ENCODE data around the gene TYMS.

Gene TYMS

DNA sequence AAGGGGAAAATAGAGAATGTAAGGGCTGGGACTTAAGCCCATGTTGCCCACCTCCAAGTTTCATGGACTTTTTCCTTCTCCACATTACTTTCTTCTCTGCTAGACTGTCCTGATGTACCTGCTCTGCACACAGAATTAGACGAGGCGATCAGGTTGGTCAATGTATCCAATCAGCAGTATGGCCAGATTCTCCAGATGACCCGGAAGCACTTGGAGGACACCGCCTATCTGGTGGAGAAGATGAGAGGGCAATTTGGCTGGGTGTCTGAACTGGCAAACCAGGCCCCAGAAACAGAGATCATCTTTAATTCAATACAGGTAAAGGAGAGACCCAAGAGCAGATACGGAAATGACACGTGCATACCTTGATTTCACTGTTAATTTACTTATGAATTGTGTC lies 16.2 kb upstream of the TYMS start:
- TF ChIP-seq, protein P1, sequence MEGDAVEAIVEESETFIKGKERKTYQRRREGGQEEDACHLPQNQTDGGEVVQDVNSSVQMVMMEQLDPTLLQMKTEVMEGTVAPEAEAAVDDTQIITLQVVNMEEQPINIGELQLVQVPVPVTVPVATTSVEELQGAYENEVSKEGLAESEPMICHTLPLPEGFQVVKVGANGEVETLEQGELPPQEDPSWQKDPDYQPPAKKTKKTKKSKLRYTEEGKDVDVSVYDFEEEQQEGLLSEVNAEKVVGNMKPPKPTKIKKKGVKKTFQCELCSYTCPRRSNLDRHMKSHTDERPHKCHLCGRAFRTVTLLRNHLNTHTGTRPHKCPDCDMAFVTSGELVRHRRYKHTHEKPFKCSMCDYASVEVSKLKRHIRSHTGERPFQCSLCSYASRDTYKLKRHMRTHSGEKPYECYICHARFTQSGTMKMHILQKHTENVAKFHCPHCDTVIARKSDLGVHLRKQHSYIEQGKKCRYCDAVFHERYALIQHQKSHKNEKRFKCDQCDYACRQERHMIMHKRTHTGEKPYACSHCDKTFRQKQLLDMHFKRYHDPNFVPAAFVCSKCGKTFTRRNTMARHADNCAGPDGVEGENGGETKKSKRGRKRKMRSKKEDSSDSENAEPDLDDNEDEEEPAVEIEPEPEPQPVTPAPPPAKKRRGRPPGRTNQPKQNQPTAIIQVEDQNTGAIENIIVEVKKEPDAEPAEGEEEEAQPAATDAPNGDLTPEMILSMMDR (IDR thresholded peaks at IDR 0.05; ENCODE audit: extremely low read depth, insufficient read depth, missing control alignments): no peak
- no peak for DNase-seq (ENCODE audit: low spot score)
- in situ Hi-C loops (cut with MboI; ENCODE audit: low pct_unique_long_range_greater_than_20kb, low sequenced_read_pairs, unreplicated experiment): no loop called here

DNA sequence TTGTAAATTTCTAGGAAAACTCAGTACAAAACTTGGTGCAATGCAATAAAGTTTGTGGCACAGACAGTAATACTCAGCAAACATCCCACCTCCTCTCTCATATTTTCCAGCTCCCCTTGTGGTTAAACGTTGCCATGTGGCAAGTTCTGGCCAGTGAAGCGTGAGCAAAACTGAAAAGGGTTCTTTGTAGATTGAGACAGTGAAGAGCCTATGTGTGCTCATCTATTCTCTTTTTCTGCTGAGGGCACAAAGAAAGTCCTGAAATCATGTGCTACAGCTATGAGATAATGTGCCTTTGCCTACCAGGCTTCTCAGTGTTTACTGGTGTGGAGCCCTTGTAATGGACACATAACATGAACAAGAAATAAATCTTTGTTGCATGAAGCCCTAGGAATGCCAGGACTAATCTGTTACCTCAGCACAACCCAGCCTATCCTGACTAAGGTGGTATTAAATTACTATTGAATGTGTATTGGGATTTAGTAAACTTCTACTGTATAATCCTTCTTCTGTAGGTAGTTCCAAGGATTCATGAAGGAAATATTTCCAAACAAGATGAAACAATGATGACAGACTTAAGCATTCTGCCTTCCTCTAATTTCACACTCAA lies 13.0 kb upstream of the TYMS start:
- DNase-seq (ENCODE audit: low spot score): peak; percentile 27
- in situ Hi-C loops (cut with MboI; ENCODE audit: low pct_unique_long_range_greater_than_20kb, low sequenced_read_pairs, unreplicated experiment): no loop called here
- TF ChIP-seq, protein P1 (IDR thresholded peaks at IDR 0.05; ENCODE audit: extremely low read depth, insufficient read depth, missing control alignments): no peak

DNA sequence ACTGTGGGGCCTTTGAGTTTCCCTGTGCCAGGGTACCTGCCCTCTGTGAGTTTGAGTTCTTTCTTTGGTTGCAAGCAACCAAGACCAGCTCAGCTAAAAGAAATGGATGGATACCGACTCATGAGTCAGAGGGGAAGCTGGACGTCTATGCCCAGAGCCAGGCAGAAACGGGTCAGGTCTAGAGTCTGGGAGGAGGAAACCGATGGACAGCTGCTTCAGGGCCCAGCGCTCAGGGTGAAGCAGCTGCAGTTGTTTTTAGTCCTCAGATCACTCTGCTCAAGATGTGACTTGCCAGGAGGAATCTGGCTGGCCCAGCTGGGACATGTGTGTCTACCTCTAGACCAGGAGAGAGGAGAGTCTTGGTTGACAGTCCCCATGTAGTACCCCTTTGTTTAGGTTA lies 10.1 kb upstream of the TYMS start:
- DNase-seq (ENCODE audit: low spot score): no peak
- TF ChIP-seq, protein P1 (IDR thresholded peaks at IDR 0.05; ENCODE audit: extremely low read depth, insufficient read depth, missing control alignments): no peak
- in situ Hi-C loops (cut with MboI; ENCODE audit: low pct_unique_long_range_greater_than_20kb, low sequenced_read_pairs, unreplicated experiment): no loop called here

DNA sequence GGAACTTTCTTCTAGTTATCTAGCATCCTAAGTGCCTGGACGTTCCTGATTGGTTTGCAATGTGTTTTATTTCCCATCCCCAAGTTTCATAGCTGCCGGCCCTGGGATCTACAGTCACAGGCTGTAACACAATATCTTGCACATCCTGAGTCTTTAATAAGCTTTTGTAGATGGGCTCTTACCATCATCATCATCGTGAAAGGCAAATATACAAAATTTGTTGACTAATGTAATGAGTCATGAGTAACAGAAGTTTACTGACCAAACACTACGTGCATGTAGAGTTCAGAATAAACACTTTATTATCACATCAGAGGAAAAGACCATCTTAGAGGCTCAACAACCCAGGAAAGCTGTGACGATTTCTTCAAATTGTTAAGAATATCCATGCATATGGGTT lies 8.1 kb upstream of the TYMS start:
- DNase-seq (ENCODE audit: low spot score): no peak
- in situ Hi-C loops (cut with MboI; ENCODE audit: low pct_unique_long_range_greater_than_20kb, low sequenced_read_pairs, unreplicated experiment): no loop called here
- TF ChIP-seq, protein P1 (IDR thresholded peaks at IDR 0.05; ENCODE audit: extremely low read depth, insufficient read depth, missing control alignments): no peak

DNA sequence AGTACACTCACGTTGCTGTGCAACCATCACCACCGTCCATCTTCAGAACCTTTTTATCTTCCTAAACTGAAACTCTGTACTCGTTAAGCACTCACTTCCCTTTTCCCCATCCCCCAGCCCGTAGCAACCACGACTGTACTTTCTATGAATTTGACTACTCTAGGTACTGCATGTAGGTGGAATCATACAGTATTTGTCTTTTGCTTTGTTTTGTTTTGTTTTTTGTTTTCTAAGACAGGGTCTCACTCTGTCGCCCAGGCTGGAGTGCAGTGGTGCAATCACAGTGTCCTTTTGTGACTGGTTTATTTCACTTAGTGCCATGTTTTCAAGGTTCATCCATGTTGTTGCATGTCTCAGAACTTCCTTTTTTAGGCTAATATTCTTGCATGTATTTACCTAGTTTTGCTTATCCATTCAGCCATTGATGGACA lies 7.0 kb upstream of the TYMS start:
- DNase-seq (ENCODE audit: low spot score): no peak
- in situ Hi-C loops (cut with MboI; ENCODE audit: low pct_unique_long_range_greater_than_20kb, low sequenced_read_pairs, unreplicated experiment): no loop called here
- TF ChIP-seq, protein P1 (IDR thresholded peaks at IDR 0.05; ENCODE audit: extremely low read depth, insufficient read depth, missing control alignments): no peak

DNA sequence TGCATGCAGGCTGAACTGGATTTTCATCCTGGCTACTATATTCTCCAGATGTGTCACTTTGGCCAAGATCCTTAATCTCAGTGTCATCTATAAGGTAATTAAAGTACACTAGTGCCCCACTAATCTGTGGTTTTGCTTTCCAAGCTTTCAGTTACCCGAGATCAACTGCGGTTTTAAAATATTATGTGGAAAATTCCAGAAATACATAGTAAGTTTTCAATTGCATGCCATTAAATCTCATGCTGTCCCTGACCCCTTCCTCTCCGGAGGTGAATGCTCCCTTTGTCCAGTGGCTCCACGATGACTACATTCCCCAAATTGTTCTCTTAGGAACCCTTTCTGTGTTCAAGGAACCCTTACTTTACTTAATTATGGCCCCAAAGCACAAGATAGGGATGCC lies 5.3 kb upstream of the TYMS start:
- in situ Hi-C loops (cut with MboI; ENCODE audit: low pct_unique_long_range_greater_than_20kb, low sequenced_read_pairs, unreplicated experiment): no loop called here
- TF ChIP-seq, protein P1 (IDR thresholded peaks at IDR 0.05; ENCODE audit: extremely low read depth, insufficient read depth, missing control alignments): no peak
- DNase-seq (ENCODE audit: low spot score): no peak
